Measurements from ENCODE around the gene ARHGAP28.

DNA sequence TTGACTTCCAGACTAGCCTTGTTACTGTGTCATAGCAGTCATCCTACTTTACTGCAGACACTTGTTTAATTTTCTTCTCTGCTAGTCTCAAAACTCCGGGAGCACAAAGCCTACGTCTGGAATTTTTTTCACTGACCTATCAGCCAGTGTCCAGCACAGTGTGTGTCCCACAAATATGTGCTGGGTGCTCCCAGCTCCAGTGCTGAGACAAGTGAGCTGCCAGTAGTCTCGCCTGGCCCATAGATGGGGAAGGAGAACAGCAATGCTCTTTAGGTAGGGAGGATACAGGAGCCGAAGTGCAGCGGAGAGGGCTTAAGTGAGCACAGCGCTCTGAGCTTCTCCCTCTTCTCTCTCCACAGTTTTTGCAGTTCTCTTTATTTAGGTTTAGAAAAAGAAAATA lies 34.0 kb downstream of the ARHGAP28 start:
- TF ChIP-seq, protein P1, sequence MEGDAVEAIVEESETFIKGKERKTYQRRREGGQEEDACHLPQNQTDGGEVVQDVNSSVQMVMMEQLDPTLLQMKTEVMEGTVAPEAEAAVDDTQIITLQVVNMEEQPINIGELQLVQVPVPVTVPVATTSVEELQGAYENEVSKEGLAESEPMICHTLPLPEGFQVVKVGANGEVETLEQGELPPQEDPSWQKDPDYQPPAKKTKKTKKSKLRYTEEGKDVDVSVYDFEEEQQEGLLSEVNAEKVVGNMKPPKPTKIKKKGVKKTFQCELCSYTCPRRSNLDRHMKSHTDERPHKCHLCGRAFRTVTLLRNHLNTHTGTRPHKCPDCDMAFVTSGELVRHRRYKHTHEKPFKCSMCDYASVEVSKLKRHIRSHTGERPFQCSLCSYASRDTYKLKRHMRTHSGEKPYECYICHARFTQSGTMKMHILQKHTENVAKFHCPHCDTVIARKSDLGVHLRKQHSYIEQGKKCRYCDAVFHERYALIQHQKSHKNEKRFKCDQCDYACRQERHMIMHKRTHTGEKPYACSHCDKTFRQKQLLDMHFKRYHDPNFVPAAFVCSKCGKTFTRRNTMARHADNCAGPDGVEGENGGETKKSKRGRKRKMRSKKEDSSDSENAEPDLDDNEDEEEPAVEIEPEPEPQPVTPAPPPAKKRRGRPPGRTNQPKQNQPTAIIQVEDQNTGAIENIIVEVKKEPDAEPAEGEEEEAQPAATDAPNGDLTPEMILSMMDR (IDR thresholded peaks at IDR 0.05), result no peak
- no peak for TF ChIP-seq TCF7L2 (IDR thresholded peaks at IDR 0.05; ENCODE audit: low read depth, low read length)
